ENCODE measurements around the gene GPR3.

Gene GPR3

GRCh38 chr1:27399251-27400025 lies 7.0 kb downstream of the GPR3 start:
- H3K36me3 ChIP-seq, result no peaks in the 10 kb centered on the region
- H3K9me3 ChIP-seq (ENCODE audit: severe bottlenecking), result no peaks in the 10 kb centered on the region
- TF ChIP-seq, protein P1, sequence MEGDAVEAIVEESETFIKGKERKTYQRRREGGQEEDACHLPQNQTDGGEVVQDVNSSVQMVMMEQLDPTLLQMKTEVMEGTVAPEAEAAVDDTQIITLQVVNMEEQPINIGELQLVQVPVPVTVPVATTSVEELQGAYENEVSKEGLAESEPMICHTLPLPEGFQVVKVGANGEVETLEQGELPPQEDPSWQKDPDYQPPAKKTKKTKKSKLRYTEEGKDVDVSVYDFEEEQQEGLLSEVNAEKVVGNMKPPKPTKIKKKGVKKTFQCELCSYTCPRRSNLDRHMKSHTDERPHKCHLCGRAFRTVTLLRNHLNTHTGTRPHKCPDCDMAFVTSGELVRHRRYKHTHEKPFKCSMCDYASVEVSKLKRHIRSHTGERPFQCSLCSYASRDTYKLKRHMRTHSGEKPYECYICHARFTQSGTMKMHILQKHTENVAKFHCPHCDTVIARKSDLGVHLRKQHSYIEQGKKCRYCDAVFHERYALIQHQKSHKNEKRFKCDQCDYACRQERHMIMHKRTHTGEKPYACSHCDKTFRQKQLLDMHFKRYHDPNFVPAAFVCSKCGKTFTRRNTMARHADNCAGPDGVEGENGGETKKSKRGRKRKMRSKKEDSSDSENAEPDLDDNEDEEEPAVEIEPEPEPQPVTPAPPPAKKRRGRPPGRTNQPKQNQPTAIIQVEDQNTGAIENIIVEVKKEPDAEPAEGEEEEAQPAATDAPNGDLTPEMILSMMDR (IDR thresholded peaks at IDR 0.05; ENCODE audit: low read depth, low read length), result no peak
- H3K4me3 ChIP-seq (ENCODE audit: low read depth, low read length), result no peak overlapping the region
- DNase-seq, result no peak
- no peak overlapping the region for H3K27ac ChIP-seq
- H3K27me3 ChIP-seq (ENCODE audit: insufficient read depth, low read depth, severe bottlenecking), result no peaks in the 10 kb centered on the region

GRCh38 chr1:27400082-27400962 lies 7.9 kb downstream of the GPR3 start:
- Histone ChIP-seq H3K27me3 (ENCODE audit: insufficient read depth, low read depth, severe bottlenecking) (no peaks in the 10 kb centered on the region), H3K27ac (no peak overlapping the region), H3K36me3 (no peaks in the 10 kb centered on the region), H3K9me3 (ENCODE audit: severe bottlenecking) (no peaks in the 10 kb centered on the region), H3K4me3 (ENCODE audit: low read depth, low read length) (no peak overlapping the region)
- no peak for DNase-seq
- TF ChIP-seq, protein P1 (IDR thresholded peaks at IDR 0.05; ENCODE audit: low read depth, low read length), result no peak

DNA sequence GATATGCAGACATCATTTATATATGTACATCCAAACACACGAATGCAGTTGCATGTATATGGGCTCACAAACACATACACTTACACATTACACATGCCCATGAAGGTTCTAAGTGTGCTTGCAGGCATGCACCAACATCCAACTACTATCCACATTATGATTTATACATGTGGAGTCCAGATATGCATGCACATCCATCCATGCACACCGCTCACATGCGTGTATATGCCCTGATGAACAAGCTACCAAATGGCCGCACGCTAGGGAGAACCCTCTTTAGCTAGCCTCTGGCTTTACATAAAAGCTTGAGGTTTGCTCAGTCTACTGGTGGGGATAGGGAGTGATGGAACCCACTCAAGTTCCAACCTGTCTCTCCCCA lies 8.5 kb downstream of the GPR3 start:
- Histone ChIP-seq H3K36me3 (no peaks in the 10 kb centered on the region), H3K9me3 (ENCODE audit: severe bottlenecking) (no peaks in the 10 kb centered on the region), H3K27ac (no peak overlapping the region), H3K4me3 (ENCODE audit: low read depth, low read length) (no peak overlapping the region), H3K27me3 (ENCODE audit: insufficient read depth, low read depth, severe bottlenecking) (no peaks in the 10 kb centered on the region)
- DNase-seq, result no peak
- TF ChIP-seq, protein P1 (IDR thresholded peaks at IDR 0.05; ENCODE audit: low read depth, low read length), result no peak

DNA sequence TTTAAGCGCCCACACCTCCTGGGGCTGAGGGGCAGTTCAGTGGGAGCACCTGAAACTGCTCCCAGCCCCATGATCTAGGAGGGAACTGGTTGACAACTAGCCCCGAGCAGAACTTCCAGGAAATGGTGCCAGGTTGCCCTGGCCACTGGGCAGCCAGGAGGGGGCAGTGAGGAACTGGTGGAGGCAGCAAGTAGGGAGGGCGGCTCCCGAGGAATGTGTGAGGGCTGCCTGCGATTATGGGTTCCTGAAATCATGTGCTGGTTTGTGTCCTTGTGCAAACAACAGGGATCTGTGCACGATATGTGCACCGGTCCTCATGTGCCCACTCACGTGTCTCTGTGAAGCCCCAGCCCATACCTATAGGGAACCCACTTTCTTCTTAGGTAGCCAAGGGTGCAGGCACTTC lies 9.9 kb downstream of the GPR3 start:
- H3K27me3 ChIP-seq (ENCODE audit: insufficient read depth, low read depth, severe bottlenecking), result no peaks in the 10 kb centered on the region
- no peak overlapping the region for H3K27ac ChIP-seq
- no peaks in the 10 kb centered on the region for H3K9me3 ChIP-seq (ENCODE audit: severe bottlenecking)
- TF ChIP-seq, protein P1 (IDR thresholded peaks at IDR 0.05; ENCODE audit: low read depth, low read length), result peak; percentile 57
- H3K36me3 ChIP-seq, result peaks cover 1% of the 10 kb centered on the region; the same call in 1 of the 2 replicates
- DNase-seq, result peak; percentile 57
- H3K4me3 ChIP-seq (ENCODE audit: low read depth, low read length), result no peak overlapping the region

DNA sequence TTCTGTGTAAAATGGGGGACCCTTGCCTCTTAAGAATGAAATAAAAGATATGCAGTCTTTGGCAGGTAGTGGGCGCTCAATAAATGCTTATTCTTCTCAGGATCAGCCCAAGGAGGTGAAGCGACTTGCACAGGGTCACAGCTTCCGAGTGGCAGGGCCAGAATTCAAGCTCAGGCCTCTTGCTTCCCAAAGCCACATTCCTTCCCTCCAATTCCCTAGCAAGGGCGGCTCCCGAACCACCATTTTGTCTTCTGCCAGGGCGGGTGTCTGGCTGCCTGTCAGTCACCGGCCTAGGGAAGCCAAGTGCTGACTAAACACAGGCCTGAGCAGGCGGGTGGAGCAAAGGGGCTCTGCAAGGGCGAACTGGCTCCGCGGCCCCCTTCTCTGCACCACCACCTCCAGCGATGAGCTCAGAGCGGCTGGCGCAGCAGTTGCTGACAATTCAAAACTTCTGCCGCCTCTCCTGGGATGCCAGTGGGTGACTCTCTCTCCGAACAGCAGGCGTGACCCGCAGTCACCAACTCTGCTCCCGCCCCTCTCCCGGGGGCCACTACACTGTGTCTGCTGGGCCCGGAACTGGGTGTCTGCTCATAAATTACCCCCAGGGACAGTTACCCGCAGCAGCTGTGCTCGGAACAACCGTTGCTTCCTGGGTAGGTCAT lies 10.8 kb downstream of the GPR3 start:
- no peak overlapping the region for H3K4me3 ChIP-seq (ENCODE audit: low read depth, low read length)
- no peaks in the 10 kb centered on the region for H3K27me3 ChIP-seq (ENCODE audit: insufficient read depth, low read depth, severe bottlenecking)
- no peak overlapping the region for H3K27ac ChIP-seq
- DNase-seq, result no peak
- no peaks in the 10 kb centered on the region for H3K9me3 ChIP-seq (ENCODE audit: severe bottlenecking)
- TF ChIP-seq, protein P1 (IDR thresholded peaks at IDR 0.05; ENCODE audit: low read depth, low read length), result no peak
- H3K36me3 ChIP-seq, result peaks cover 10% of the 10 kb centered on the region

Measured in WERI-Rb-1 (cell line).